ENCODE data around the gene ITPKA. TPM values are rescaled to one million over a fixed set of nuclear protein-coding genes. Genes with fewer than 3 reads are reported as not detected.

Gene ITPKA
- total RNA-seq, 4 donors from 2014 or later: 1.6 to 3.7 TPM; not detected in 2

- no peak overlapping the region for H3K4me3 ChIP-seq (ENCODE audit: low read depth, poor library complexity, severe bottlenecking)
- no peak for DNase-seq (ENCODE audit: low spot score in 2 of 2)
- 79 to 84% methylated on average over 12 to 13 of the region's 13 CpGs for WGBS, 2 donors
- intact Hi-C loops (cut with DNase I; ENCODE audit: low total_unique reads): no loop called here
- TF ChIP-seq POLR2A (IDR thresholded peaks at IDR 0.05) (no peak), CTCF (IDR thresholded peaks at IDR 0.05) (no peak)
These were observed 11.2 kb downstream of the ITPKA start for GRCh38 chr15:41504751-41505492.

- DNase-seq (ENCODE audit: low spot score in 2 of 2): no peak
- no peak overlapping the region for H3K4me3 ChIP-seq (ENCODE audit: low read depth, poor library complexity, severe bottlenecking)
- TF ChIP-seq CTCF (IDR thresholded peaks at IDR 0.05): no peak
- TF ChIP-seq POLR2A (IDR thresholded peaks at IDR 0.05): no peak
- intact Hi-C loops (cut with DNase I; ENCODE audit: low total_unique reads): no loop called here
- 89 to 91% methylated on average over 4 of the region's 4 CpGs for WGBS, 2 donors
These were observed 12.1 kb downstream of the ITPKA start for GRCh38 chr15:41505776-41506175.

GRCh38 chr15:41506796-41507341 lies 13.2 kb downstream of the ITPKA start:
- TF ChIP-seq CTCF (IDR thresholded peaks at IDR 0.05): no peak
- TF ChIP-seq POLR2A (IDR thresholded peaks at IDR 0.05): no peak
- H3K4me3 ChIP-seq (ENCODE audit: low read depth, poor library complexity, severe bottlenecking): no peak overlapping the region
- DNase-seq (ENCODE audit: low spot score in 2 of 2): no peak
- WGBS, 2 donors: 78% methylated on average over 10 of the region's 10 CpGs
- intact Hi-C loops (cut with DNase I; ENCODE audit: low total_unique reads): no loop called here

- no peak for TF ChIP-seq CTCF (IDR thresholded peaks at IDR 0.05)
- TF ChIP-seq POLR2A (IDR thresholded peaks at IDR 0.05): no peak
- DNase-seq (ENCODE audit: low spot score in 2 of 2): no peak
- intact Hi-C loops (cut with DNase I; ENCODE audit: low total_unique reads): no loop called here
- H3K4me3 ChIP-seq (ENCODE audit: low read depth, poor library complexity, severe bottlenecking): no peak overlapping the region
- 53 to 68% methylated on average over 7 of the region's 7 CpGs for WGBS, 2 donors
These were observed 14.2 kb downstream of the ITPKA start for GRCh38 chr15:41507820-41508290.

DNA sequence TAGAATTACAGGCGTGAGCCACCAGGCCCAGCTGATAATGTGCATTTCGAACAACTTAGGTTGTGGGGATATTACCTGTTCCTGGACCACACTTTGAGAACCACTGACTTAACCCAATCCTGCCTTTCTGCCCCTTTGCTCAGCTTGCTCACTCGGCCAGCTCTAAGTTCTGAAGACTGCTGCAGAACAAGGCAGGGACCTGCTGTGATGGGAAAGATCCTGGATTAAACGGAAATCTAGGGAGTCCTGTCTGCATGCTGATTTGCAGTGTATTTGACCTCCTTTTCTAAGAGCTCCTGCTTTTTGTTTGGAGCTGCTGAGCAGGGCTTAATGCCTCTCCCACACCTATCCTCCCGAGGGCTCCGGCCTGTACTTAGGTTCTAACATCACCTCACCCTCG lies 17.1 kb downstream of the ITPKA start:
- 64 to 76% methylated on average over 7 of the region's 7 CpGs for WGBS, 2 donors
- intact Hi-C loops (cut with DNase I; ENCODE audit: low total_unique reads): no loop called here
- TF ChIP-seq CTCF (IDR thresholded peaks at IDR 0.05): no peak
- TF ChIP-seq POLR2A (IDR thresholded peaks at IDR 0.05): no peak
- no peak for DNase-seq (ENCODE audit: low spot score in 2 of 2)
- H3K4me3 ChIP-seq (ENCODE audit: low read depth, poor library complexity, severe bottlenecking): no peak overlapping the region
